Effector CD8-positive, alpha-beta T cell (primary cell): Measurements from ENCODE around the gene MYO9A.
"Not testable (repeated sequence)": the region's sequence is repeated elsewhere in the genome, so short reads cannot be mapped to it uniquely, and the experiment has no call there.

Source experiments
- DNase-seq: peaks from one replicate; lab custom pipeline; 2025; lab: John Stamatoyannopoulos, UW

MYO9A gene

GRCh38 chr15:72042865-72043264 lies 75.1 kb downstream of the MYO9A start:
- no peak for DNase-seq

- DNase-seq = no peak
These were observed 75.9 kb downstream of the MYO9A start for GRCh38 chr15:72042054-72042453.

- no peak for DNase-seq
These were observed 80.6 kb downstream of the MYO9A start for GRCh38 chr15:72037321-72037720.

GRCh38 chr15:72034859-72035650 lies 82.9 kb downstream of the MYO9A start:
- no peak for DNase-seq

- no peak for DNase-seq
These were observed 83.6 kb downstream of the MYO9A start for GRCh38 chr15:72034351-72034750.

GRCh38 chr15:72033711-72034110 lies 84.2 kb downstream of the MYO9A start:
- DNase-seq = no peak

- DNase-seq = no peak
These were observed 84.7 kb downstream of the MYO9A start for GRCh38 chr15:72033285-72033684.

GRCh38 chr15:72021604-72022003 lies 96.3 kb downstream of the MYO9A start:
- no peak for DNase-seq

GRCh38 chr15:72020799-72021198 lies 97.2 kb downstream of the MYO9A start:
- DNase-seq = no peak

GRCh38 chr15:72014555-72014954 lies 103.4 kb downstream of the MYO9A start:
- not testable (repeated sequence) for DNase-seq

- no peak for DNase-seq
These were observed 104.2 kb downstream of the MYO9A start for GRCh38 chr15:72013703-72014102.

GRCh38 chr15:72011302-72011942 lies 106.5 kb downstream of the MYO9A start:
- DNase-seq = no peak

GRCh38 chr15:72009222-72009621 lies 108.7 kb downstream of the MYO9A start:
- no peak for DNase-seq

GRCh38 chr15:72006382-72006781 lies 111.6 kb downstream of the MYO9A start:
- DNase-seq = no peak

- no peak for DNase-seq
These were observed 112.5 kb downstream of the MYO9A start for GRCh38 chr15:72005483-72005882.

GRCh38 chr15:71999807-72000206 lies 118.1 kb downstream of the MYO9A start:
- DNase-seq = no peak

GRCh38 chr15:71998717-71999116 lies 119.2 kb downstream of the MYO9A start:
- not testable (repeated sequence) for DNase-seq

- DNase-seq = no peak
These were observed 120.3 kb downstream of the MYO9A start for GRCh38 chr15:71997691-71998090.

GRCh38 chr15:71975816-71976150 lies 142.2 kb downstream of the MYO9A start:
- DNase-seq = no peak

GRCh38 chr15:71974211-71974610 lies 143.7 kb downstream of the MYO9A start:
- no peak for DNase-seq

GRCh38 chr15:71973366-71973765 lies 144.6 kb downstream of the MYO9A start:
- no peak for DNase-seq

GRCh38 chr15:71971905-71972304 lies 146.0 kb downstream of the MYO9A start:
- no peak for DNase-seq

GRCh38 chr15:71970435-71970834 lies 147.5 kb downstream of the MYO9A start:
- no peak for DNase-seq

- DNase-seq = no peak
These were observed 155.4 kb downstream of the MYO9A start for GRCh38 chr15:71962537-71962936.
